NCI-H2081 (cell line): ENCODE data around the gene PLAGL2.
"Not testable (repeated sequence)": the region's sequence is repeated elsewhere in the genome, so short reads cannot be mapped to it uniquely, and the experiment has no call there.

ENCODE experiments used
- DNase-seq, 2 experiments: peaks; one replicate each; lab custom pipeline; 2025; lab: John Stamatoyannopoulos, UW

The PLAGL2 gene

GRCh38 chr20:32207626-32208498 is at the start of gene PLAGL2, which contains the start of gene POFUT1:
Gene PLAGL2, minus strand, starts transcription at chr20:32207743. Its CDS starts 5,565 bp downstream, at chr20:32202178.
Gene POFUT1, plus strand, starts transcription at chr20:32207880. Its CDS starts 62 bp downstream, at chr20:32207942.
- DNase-seq, result peak; percentile 89 to 92

- no peak for DNase-seq
These were observed 44.6 kb upstream of the PLAGL2 start for GRCh38 chr20:32252189-32252588.

DNA sequence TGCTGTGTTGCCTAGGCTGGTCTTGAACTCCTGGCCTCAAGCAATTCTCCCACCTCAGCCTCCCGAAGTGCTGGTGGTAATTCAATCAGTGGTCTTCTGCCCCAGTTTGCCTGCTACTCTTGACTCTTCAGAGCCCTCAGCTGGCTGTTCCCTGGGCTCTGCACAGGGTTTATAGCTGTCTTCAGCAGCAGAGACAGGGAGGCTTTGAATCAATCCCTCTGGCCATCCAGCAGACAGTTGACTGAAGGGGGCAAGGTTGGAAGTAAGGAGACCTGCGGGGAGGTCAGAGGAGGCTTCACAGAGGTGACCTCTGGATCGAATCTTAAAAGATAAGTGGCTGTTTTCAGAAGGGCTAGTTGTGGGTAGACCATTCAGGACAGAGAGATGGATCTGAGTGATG is 43.9 kb upstream of the PLAGL2 start:
- DNase-seq, result no peak

GRCh38 chr20:32249030-32249738 is 41.6 kb upstream of the PLAGL2 start:
- DNase-seq, result no peak

- no peak for DNase-seq
These were observed 40.5 kb upstream of the PLAGL2 start for GRCh38 chr20:32248043-32248442.

GRCh38 chr20:32246208-32246607 is 38.7 kb upstream of the PLAGL2 start:
- not testable (repeated sequence) for DNase-seq

- DNase-seq, result no peak
These were observed 37.4 kb upstream of the PLAGL2 start for GRCh38 chr20:32244959-32245358.

DNA sequence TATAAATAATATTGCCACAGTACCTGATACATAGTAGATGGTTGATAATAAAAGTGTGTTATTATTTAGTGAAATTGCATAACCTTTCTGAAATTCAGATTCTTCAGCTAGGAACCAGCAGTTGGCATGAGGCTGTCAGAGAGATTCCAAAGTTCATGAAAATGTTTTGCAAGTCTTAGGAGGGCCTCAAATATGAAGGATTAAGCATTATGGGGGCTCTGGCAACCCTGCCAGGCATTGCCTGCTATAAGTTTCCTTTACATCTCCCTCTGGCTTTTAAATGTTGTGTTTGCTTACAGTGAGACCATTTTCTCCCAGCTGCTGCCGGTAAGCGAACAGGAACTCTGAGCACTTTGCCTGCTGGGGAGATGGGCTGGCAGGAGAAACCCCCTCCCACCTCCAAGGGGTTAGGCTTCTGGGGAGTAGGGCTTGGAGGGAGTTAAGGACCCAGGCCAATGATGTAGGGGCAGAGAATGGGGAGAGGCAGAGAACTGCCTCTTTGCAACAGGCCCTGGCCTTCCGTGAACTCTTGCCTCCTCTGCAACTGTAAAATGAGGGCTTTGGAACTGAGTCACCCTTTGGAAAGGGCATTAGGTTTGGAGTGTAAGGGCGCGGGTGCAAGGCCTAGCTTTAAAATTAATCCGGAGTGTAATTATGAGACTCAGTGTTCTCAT is 36.7 kb upstream of the PLAGL2 start:
- no peak for DNase-seq

DNA sequence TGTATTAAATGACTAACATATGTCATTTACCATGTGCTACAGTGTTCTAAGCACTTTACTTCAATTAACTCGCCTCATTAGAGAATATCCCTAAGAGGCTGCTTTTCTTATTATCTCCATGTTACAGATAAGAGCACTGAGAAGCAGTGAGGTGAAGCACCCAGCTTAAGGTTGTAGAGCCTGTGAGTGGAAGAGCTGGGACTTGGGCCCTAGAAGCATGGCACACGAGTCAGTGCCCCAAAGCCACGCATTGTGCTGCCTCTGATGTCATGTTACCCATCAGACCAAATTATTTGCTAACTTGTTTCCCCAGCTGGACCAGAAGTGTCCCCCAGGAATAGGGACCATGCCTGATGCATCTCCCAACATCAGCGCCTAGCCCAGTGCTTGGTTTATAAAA is 34.3 kb upstream of the PLAGL2 start:
- DNase-seq, result no peak

GRCh38 chr20:32240205-32240604 is 32.7 kb upstream of the PLAGL2 start:
- DNase-seq, result no peak

GRCh38 chr20:32238483-32239425 is 31.2 kb upstream of the PLAGL2 start:
- no peak for DNase-seq

GRCh38 chr20:32237419-32237818 is 29.9 kb upstream of the PLAGL2 start:
- no peak for DNase-seq

- DNase-seq, result peak in 1 of 2 experiments; percentile 19
These were observed 29.3 kb upstream of the PLAGL2 start for GRCh38 chr20:32236819-32237218.

DNA sequence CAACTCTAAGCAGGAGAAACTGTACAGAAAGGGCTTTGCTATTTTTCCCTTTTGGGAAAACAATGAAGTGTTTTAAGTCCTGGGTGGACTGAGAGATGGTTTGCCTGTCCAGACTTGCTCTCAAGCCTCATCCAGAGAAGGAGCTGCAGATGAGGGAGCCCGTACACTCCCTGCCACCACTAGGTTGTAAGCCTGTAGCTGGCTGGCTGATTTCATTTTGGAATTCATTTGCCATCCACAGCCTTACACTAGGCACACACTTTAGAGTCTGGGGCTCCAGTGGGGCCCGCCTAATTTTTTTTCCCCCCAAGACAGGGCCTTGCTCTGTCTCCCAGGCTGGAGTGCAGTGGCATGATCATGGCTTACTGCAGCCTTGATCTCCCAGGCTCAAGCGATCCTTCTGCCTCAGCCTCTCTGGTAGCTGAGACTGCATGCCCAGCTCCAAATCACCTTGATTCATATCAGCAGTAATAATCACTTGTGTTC is 28.5 kb upstream of the PLAGL2 start:
- no peak for DNase-seq

- DNase-seq, result no peak
These were observed 27.9 kb upstream of the PLAGL2 start for GRCh38 chr20:32235331-32236047.

DNA sequence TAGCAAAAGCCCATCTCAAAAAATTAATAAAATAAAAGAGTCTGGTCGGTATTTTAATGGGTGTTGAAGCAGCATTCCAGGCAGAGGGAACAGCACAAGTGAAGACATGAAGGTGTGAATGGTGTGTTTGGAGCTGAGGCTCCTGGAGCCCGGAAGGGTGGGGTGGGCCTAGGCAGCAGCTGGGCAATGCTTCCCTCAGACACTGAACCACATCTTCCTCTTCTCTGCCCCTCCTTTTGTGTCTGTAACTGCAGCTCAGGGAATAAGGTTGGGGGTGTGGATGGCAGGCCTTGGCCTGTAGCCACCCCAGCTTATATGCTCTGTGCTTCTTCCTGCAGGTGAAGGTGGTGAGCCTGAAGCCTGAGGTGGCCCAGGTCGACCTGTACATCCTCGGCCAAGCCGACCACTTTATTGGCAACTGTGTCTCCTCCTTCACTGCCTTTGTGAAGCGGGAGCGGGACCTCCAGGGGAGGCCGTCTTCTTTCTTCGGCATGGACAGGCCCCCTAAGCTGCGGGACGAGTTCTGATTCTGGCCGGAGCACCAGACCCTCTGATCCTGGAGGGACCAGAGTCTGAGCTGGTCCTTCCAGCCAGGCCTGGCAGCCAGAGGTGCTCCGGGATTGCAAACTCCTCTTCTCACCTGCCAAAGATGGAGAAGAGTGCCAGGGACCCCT is 26.7 kb upstream of the PLAGL2 start:
- no peak for DNase-seq

DNA sequence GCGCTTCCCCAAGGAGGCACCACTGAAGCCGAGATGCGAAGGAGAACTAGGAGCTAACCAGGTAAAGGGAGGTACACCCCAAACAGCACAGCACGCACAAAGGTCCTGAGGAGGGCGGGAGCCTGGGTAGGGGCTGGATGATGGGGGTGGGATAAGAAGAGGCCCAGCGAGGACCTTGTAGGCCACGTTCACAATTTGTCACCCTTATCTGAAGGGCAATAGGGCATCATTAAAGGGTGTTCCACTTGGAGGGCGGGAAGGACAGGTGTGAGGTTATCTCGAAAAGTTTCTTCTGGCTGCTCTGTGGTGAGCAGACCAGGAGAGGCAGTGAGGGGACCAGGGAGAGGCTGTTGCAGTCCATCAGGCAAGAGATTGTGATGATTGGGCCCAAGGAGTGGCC is 25.7 kb upstream of the PLAGL2 start:
- no peak for DNase-seq

DNA sequence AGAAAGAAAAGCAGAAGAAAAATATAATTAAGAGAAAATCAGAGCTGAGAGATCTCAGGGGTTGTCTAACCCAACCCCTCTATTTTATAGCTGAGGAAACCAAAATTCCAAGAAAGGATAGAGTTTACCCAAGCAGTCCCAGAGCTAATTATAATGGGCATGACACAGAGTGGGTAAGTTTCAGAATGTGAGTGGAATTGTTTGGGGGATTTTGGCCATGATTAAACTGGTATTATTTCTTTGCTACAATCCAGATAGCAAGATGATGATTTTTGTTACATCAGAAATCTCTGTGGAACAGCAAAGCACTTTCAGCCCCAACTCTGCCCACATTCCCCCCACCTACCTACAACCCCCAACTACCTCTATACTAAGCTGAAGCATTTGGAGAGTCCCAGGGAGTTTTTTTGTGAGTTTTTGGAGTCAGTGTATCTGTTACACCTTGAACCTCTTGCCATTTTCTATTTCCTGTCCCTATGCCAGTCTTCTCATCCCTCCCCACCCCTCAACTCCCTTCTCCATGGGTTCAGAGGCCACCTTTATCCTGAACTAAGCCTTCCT is 24.9 kb upstream of the PLAGL2 start:
- no peak for DNase-seq

- no peak for DNase-seq
These were observed 24.3 kb upstream of the PLAGL2 start for GRCh38 chr20:32231847-32232246.

DNA sequence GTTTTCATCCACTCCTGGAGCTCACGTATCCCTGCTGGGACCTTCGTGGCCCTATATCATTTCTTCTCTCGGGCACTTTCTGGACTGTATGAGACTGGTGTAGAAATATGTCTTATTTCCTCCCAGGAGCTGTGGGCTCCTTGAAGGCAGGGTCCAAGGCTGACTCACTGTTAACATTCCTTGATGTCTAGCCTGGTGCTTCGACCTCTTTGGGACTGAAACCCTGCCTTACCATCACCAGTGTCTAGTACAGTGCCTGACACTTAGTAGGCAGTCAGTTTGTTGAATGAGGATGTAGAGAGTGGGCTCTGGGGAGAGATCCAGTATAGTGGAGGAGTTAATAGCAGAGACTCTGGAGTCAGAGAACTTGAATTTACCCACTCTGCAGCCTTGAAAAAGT is 23.7 kb upstream of the PLAGL2 start:
- DNase-seq, result no peak
